Stomach smooth muscle (tissue), 2 donors: ENCODE data around the gene LRRC2.
A peak's percentile ranks its signal among the peaks of the same experiment; 100 is the strongest.

Source experiments
- H3K27ac ChIP-seq: one replicate; pipeline ENCODE4 v1.7.0; 2013; ENCODE audit warnings: mild to moderate bottlenecking, low read length, inconsistent platforms
- H3K27me3 ChIP-seq, 2 donors: one replicate each; pipeline ENCODE4 v1.7.0; 2013; ENCODE audit warnings: low read length in 2 of 2; ENCODE audit not compliant: insufficient read depth in 2 of 2, control insufficient read depth in 1 of 2
- H3K36me3 ChIP-seq, 2 donors: one replicate each; pipeline ENCODE4 v1.7.0; 2013; ENCODE audit warnings: low read length in 2 of 2; ENCODE audit not compliant: control insufficient read depth in 2 of 2, insufficient read depth in 2 of 2
- H3K4me1 ChIP-seq: one replicate; pipeline ENCODE4 v1.7.0; 2013; ENCODE audit warnings: low read length; ENCODE audit not compliant: control insufficient read depth, insufficient read depth
- H3K4me3 ChIP-seq, 2 donors: one replicate each; pipeline ENCODE4 v1.7.0; 2013; ENCODE audit warnings: low read length in 2 of 2
- H3K9ac ChIP-seq, 2 donors: one replicate each; pipeline ENCODE4 v1.7.0; 2013; ENCODE audit warnings: low read length in 2 of 2, mild to moderate bottlenecking in 1 of 2
- H3K9me3 ChIP-seq, 2 donors: one replicate each; pipeline ENCODE4 v1.7.0; 2013; ENCODE audit warnings: low read length in 2 of 2; ENCODE audit not compliant: control insufficient read depth in 2 of 2
- donor health status: healthy.
- donor health status: Pancreatic carcinoma.

The LRRC2 gene, protein sequence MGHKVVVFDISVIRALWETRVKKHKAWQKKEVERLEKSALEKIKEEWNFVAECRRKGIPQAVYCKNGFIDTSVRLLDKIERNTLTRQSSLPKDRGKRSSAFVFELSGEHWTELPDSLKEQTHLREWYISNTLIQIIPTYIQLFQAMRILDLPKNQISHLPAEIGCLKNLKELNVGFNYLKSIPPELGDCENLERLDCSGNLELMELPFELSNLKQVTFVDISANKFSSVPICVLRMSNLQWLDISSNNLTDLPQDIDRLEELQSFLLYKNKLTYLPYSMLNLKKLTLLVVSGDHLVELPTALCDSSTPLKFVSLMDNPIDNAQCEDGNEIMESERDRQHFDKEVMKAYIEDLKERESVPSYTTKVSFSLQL

DNA sequence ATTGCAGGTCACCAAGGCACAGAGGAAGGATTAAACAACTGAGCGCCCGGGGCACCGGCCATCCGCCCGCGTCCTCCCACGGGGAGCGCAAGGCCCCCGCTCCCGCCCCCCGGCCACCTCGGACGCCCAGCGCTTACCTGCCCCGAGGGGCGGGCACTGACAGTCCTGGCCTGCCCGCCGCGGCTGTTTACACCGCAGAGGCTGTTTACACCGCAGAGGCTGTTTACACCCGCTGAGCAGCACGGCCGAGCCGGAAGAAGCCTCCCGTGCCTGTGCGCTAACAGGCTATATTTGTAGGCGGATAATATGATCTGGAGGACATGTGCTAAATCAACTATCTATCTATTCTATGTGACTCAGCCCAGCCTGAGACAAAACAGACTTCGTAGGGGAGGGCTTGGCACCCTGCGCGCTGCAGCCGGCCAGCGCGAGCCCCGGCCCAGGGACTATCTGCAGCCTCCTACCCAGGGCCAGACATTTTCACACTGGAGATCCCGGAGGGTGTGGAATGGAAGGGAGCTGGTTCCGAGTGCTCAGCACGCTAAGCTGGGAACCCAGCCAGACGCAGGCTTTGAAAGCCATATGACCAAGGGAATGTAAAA is at the start of gene LRRC2:
TSS of gene LRRC2 (minus strand) at position 263 of the 602 bp plus-strand sequence. CDS start 14,711 bp downstream, outside the sequence.
- H3K9me3 ChIP-seq = peaks cover 0 to 6% of the 10 kb centered on the region in 2 donors
- H3K36me3 ChIP-seq = no peaks in the 10 kb centered on the region
- H3K9ac ChIP-seq = peak within 1 kb of the TSS; percentile 29 to 31

DNA sequence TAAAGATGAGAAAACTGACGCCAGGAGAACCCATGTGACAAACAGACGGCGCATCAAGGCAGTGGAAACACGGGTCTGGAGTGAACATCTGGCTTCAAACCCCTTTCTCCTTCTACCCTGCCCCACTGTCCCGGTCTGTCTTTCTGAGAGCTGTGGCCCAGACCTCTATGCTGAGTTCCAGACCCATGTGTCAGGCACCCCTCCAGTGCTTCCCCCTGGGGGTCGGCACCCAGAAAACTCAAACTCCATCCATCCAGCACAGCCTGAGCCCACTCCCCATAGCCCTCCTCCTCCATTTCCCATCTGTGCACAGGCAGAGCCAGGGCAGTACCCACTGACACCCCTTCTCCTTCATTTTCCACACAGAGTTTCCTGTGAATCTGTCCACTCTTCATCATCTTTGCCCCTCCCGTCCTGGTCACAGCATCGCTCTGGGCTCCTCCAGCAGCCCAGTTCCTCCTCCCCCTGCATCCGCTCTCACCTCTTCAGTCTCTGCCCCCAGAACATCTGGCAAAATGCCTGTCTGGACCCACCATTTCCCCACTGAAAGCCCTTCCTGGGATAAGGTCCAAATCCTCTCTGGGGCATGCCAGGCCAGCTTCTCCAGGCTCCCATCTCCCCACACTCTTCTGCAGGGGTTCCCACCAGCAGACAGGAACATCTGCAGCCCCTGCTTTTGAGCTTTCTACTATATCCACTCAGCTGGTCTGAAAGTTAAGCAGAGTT is 49.1 kb upstream of the LRRC2 start:
- Histone ChIP-seq H3K4me1 (no peaks in the 10 kb centered on the region), H3K27me3 (peaks cover 11 to 13% of the 10 kb centered on the region in 2 donors), H3K9me3 (no peaks in the 10 kb centered on the region), H3K4me3 (no peak overlapping the region), H3K9ac (no peak overlapping the region), H3K36me3 (no peaks in the 10 kb centered on the region), H3K27ac (no peak overlapping the region)

More for the DNA sequence above, at the start of gene LRRC2:
- Histone ChIP-seq H3K4me1 (peaks cover 16% of the 10 kb centered on the region), H3K4me3 (peak within 1 kb of the TSS; percentile 71 to 76), H3K27ac (no peak within 1 kb of the TSS), H3K27me3 (peaks cover 0 to 2% of the 10 kb centered on the region in 2 donors)

DNA sequence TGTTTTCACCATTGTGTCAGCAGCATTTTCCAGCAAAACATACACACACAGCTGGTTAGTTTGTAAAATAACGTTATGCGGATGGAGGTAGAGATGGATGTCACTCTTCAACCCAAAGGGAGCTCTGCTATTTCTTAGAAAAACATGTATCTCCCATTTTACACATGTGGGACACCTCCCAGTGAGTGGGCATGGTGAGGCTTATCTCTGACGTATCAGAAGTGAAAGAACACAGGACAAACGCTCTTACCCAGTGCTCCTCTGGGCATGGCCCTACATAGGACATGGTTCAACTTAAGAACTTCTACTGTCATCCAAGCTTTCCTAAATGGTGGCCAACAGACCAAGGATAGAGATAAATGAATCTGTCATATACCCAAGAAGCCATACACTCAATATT is 48.3 kb upstream of the LRRC2 start:
- H3K36me3 ChIP-seq = no peaks in the 10 kb centered on the region
- H3K4me3 ChIP-seq = no peak overlapping the region
- no peaks in the 10 kb centered on the region for H3K4me1 ChIP-seq

DNA sequence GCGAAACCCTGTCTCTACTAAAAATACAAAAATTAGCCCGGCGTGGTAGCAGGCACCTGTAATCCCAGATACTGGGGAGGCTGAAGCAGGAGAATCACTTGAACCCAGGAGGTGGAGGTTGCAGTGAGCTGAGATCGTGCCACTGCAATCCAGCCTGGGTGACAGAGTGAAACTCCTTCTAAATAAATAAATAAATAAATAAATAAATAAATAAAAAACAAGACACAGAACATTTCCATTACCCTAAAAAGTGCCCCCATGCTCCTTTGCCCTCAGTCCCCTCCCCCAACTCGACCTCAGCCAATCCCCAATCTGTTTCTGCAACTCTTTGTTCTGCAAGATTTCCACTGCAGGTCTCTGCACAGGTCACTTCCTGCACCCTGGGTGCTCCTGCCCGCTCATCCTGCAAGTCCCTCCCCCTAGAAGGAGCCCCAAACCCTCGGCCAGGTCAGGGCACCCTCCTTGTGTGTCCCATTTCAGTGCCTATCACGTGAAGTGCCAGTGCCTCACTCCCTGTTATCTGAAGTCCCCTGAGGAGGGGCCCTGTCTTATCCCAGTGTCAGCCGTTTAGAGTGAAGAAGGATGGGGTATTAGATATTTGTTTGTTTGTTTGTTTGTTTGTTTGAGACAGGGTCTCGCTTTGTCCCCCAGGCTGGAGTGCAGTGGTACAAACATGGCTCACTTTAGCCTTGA is 47.4 kb upstream of the LRRC2 start:
- Histone ChIP-seq H3K4me3 (no peak overlapping the region), H3K36me3 (no peaks in the 10 kb centered on the region), H3K9ac (no peak overlapping the region), H3K4me1 (no peaks in the 10 kb centered on the region), H3K9me3 (no peaks in the 10 kb centered on the region), H3K27ac (no peak overlapping the region), H3K27me3 (peaks cover 11 to 14% of the 10 kb centered on the region in 2 donors)

More for the DNA sequence above, 48.3 kb upstream of the LRRC2 start:
- H3K27ac ChIP-seq = no peak overlapping the region
- peaks cover 9 to 12% of the 10 kb centered on the region in 2 donors for H3K27me3 ChIP-seq
- H3K9me3 ChIP-seq = no peaks in the 10 kb centered on the region
- H3K9ac ChIP-seq = no peak overlapping the region

DNA sequence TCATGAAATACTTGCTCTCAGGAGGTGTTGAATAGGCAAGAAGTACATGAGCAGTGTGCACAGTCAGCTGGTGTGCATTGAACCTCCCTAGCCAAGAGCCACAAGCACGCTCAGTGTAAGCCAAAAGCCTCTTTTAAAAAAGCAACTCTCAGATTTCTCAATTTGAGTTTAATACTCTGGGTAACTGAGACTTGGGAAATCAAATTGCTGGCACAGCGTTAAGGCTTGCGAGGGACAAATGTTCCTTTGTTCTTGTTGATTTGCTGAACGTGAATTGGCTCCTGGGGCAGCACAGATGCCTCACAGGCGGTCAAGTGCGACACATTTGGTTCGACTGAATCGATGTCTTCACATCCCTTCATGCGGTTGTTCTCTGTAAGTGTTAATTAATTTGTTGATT is 46.2 kb upstream of the LRRC2 start, which contains the start of gene FAM240A:
TSS of gene FAM240A (plus strand) at position 202 of the 400 bp plus-strand sequence. CDS start at position 361, 159 bp downstream.
- Histone ChIP-seq H3K9me3 (no peaks in the 10 kb centered on the region), H3K27ac (no peak within 1 kb of the TSS), H3K4me3 (no peak within 1 kb of the TSS), H3K36me3 (no peaks in the 10 kb centered on the region), H3K4me1 (no peaks in the 10 kb centered on the region), H3K9ac (no peak within 1 kb of the TSS), H3K27me3 (peaks cover 8 to 11% of the 10 kb centered on the region in 2 donors)

DNA sequence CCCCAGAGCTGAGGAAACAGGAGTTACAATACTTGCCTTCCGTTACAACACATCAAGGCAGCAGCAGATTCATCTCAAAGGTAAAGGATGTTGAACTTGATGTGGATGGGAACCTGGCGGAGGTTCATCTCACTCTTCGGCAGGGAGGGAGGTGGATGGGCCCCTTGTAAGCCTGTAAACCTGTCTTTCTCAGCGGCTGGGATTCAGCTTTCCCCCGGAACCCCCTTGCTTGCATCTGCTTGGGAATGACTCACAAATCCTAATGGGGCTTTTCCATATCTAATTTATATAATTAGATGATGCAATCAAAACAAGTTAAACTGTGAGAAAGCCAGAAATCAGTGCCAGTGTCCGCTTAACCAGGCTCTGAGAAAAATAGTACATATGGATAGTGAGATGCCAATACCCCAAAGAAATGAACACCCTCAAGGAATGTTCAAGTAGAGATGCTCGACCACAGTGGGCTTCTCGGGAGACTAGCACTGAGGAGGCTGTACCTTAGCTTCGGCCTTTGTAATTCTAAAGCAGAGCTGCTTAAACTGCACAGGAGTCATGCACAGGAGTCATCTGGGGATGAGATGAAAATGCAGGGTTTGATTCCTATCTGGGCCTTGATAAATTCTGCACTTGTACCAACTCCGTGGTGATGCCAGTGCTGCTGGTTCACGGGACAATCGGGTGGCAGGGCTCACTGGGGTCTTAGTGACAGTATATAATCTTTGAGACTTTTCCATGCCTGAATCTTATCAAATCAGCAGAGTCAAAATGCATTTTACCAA is 44.0 kb upstream of the LRRC2 start:
- H3K27me3 ChIP-seq = peaks cover 3 to 9% of the 10 kb centered on the region in 2 donors
- H3K4me3 ChIP-seq = no peak overlapping the region
- no peaks in the 10 kb centered on the region for H3K9me3 ChIP-seq
- no peaks in the 10 kb centered on the region for H3K36me3 ChIP-seq
- H3K27ac ChIP-seq = no peak overlapping the region
- H3K4me1 ChIP-seq = no peaks in the 10 kb centered on the region
- no peak overlapping the region for H3K9ac ChIP-seq

DNA sequence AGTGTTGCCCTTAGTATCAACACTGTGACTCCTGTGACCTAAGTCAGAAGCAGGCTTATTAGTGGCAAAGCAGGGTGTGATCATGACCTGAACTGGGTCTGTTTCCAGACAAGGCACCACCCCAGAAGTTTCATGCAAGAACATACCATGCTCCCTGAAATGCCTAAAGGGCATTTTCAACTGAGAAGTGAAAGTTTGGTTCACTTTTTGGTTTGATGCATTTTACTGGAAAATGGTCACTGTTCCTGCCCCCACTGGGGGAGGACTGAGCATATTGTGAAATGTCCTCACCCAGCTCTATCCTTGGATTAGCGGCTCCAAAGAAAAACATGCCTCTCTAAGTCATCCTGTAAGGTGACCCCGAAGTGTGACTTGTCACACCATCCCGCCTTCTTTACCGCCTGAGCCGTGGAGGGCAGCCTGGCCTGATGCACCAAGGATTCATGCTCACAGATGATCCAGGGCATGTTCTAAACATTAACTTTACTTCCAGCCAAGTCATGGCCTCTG is 43.2 kb upstream of the LRRC2 start:
- no peaks in the 10 kb centered on the region for H3K36me3 ChIP-seq
- H3K4me3 ChIP-seq = no peak overlapping the region
- no peaks in the 10 kb centered on the region for H3K4me1 ChIP-seq
- no peaks in the 10 kb centered on the region for H3K9me3 ChIP-seq
- H3K27ac ChIP-seq = no peak overlapping the region
- H3K9ac ChIP-seq = no peak overlapping the region
- peaks cover 3 to 9% of the 10 kb centered on the region in 2 donors for H3K27me3 ChIP-seq

DNA sequence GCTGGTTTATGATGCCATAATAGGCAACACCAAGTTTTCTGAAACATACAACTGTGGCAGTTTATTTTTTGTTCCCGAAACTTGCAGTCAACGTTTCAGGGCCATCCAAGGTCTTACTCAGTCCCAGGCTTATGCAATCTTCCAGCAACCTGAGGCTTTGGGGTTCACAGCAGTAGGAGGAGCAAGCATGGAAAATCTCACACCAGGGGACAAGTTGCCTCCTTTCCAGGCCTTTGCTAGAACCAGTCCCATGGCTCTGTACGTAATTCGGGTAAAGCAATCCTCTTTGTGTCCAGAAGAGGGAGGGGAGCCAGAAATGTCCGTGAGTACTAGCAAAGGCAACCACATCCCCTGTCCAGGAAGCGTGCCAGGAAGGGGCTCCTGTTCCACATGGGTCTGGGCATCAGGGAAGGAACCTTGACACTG is 41.5 kb upstream of the LRRC2 start:
- Histone ChIP-seq H3K4me3 (no peak overlapping the region), H3K4me1 (no peaks in the 10 kb centered on the region), H3K9ac (no peak overlapping the region), H3K9me3 (no peaks in the 10 kb centered on the region), H3K27me3 (peaks cover 3 to 7% of the 10 kb centered on the region in 2 donors), H3K36me3 (no peaks in the 10 kb centered on the region), H3K27ac (no peak overlapping the region)

DNA sequence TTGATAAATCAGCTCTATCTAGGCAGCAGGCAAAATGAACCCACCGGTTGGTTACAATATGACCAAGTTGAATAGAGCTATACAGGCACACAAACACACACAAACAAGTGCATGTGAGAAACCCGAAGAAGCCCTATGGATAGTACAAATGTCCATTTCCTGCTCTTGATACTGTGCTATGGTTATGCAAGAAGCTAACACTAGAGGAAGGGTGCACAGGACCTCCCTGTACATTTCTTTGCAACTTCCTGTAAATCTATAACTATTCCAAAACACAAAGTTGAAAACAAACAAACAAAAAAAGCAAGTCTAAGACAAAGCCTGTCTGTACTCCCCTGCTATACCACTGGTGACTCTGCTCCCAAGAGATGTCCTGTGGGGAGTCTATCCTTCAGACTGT is 38.0 kb upstream of the LRRC2 start:
- Histone ChIP-seq H3K27me3 (peaks cover 0 to under 1% of the 10 kb centered on the region in 2 donors), H3K9me3 (no peaks in the 10 kb centered on the region), H3K4me1 (no peaks in the 10 kb centered on the region), H3K9ac (no peak overlapping the region), H3K27ac (no peak overlapping the region), H3K4me3 (no peak overlapping the region), H3K36me3 (no peaks in the 10 kb centered on the region)
